ENCODE measurements around the gene TRAPPC13. TPM values are rescaled to one million over a fixed set of nuclear protein-coding genes. Genes with fewer than 3 reads are reported as not detected.
A peak's percentile ranks its signal among the peaks of the same experiment; 100 is the strongest.
"Not testable (repeated sequence)": the region's sequence is repeated elsewhere in the genome, so short reads cannot be mapped to it uniquely, and the experiment has no call there.

TRAPPC13 gene, protein sequence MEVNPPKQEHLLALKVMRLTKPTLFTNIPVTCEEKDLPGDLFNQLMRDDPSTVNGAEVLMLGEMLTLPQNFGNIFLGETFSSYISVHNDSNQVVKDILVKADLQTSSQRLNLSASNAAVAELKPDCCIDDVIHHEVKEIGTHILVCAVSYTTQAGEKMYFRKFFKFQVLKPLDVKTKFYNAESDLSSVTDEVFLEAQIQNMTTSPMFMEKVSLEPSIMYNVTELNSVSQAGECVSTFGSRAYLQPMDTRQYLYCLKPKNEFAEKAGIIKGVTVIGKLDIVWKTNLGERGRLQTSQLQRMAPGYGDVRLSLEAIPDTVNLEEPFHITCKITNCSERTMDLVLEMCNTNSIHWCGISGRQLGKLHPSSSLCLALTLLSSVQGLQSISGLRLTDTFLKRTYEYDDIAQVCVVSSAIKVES
- 20.3 TPM for total RNA-seq (ENCODE audit: unreplicated experiment)
- long read RNA-seq, partial matches to known transcripts, result 0 of 8 reads
- long read RNA-seq, other reads (novel, unspliced or antisense), result 1 of 8 reads

DNA sequence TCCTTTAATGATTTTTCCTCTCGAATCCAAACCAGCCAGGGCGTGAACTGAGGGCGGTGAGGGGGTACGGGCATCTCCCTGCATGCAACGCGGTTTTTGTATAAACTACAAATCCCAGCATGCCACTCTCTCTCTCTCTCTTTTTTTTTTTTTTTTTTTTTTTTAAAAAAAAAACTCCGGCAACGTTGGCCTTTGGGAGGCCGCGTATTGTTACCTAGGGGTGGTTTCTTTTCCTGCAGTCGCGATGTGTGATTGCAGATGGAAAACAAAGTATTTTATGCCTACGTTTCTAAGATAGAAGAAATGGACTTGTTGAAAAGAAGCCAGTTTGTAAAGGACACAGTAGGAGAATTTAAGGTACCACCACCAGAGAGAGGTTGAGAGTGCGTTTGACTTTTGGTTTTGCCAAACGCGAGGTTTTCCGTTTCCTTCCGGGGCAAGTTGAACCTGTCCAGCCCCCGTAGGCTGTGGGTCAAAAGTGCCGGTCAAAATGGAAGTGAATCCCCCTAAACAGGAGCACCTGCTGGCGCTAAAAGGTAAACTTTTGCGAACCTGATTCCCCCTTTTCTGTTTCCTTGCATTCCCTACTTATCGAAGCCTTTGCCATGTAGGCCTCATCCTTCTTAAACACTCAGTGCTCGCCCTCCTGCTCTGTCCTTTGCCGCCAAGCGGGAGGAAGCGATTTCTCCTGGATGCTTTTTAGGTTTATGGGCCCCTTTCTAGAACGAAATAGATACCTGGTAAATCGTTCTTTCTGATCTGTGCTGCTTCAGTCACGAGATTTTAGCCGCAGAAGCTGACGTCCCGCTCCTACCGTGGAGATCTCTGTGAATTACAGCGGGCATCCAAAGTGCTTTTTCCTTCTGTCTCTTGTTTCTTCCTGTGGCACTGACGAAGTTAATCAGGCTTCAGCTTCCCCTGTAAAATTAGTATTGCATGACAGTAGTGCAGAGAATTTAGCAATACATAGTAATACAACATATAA, at the start of gene TRAPPC13, which contains the start of gene SHLD3:
Gene TRAPPC13, plus strand, starts transcription at position 457 of the 985 bp plus-strand sequence. Its CDS starts 34 bp downstream, at position 491.
Gene SHLD3, plus strand, starts transcription at position 457 of the 985 bp plus-strand sequence. CDS start 4,561 bp downstream, outside the sequence.
- peaks cover 5% of the 10 kb centered on the region for H3K27me3 Mint-ChIP-seq (ENCODE audit: unreplicated experiment)
- no peaks in the 10 kb centered on the region for H3K9me3 Mint-ChIP-seq (ENCODE audit: unreplicated experiment)
- H3K27ac Mint-ChIP-seq (ENCODE audit: unreplicated experiment), result peak within 1 kb of the TSS; percentile 97
- peak; percentile 66 for DNase-seq (ENCODE audit: low spot score)
- peak within 1 kb of the TSS; percentile 97 for H3K4me3 Mint-ChIP-seq (ENCODE audit: unreplicated experiment)
- TF ChIP-seq, protein P1, sequence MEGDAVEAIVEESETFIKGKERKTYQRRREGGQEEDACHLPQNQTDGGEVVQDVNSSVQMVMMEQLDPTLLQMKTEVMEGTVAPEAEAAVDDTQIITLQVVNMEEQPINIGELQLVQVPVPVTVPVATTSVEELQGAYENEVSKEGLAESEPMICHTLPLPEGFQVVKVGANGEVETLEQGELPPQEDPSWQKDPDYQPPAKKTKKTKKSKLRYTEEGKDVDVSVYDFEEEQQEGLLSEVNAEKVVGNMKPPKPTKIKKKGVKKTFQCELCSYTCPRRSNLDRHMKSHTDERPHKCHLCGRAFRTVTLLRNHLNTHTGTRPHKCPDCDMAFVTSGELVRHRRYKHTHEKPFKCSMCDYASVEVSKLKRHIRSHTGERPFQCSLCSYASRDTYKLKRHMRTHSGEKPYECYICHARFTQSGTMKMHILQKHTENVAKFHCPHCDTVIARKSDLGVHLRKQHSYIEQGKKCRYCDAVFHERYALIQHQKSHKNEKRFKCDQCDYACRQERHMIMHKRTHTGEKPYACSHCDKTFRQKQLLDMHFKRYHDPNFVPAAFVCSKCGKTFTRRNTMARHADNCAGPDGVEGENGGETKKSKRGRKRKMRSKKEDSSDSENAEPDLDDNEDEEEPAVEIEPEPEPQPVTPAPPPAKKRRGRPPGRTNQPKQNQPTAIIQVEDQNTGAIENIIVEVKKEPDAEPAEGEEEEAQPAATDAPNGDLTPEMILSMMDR (IDR thresholded peaks at IDR 0.05; ENCODE audit: unreplicated experiment), result no peak
- H3K36me3 Mint-ChIP-seq (ENCODE audit: low read depth, unreplicated experiment), result no peaks in the 10 kb centered on the region
- peaks cover 16% of the 10 kb centered on the region for H3K4me1 Mint-ChIP-seq (ENCODE audit: unreplicated experiment)

DNA sequence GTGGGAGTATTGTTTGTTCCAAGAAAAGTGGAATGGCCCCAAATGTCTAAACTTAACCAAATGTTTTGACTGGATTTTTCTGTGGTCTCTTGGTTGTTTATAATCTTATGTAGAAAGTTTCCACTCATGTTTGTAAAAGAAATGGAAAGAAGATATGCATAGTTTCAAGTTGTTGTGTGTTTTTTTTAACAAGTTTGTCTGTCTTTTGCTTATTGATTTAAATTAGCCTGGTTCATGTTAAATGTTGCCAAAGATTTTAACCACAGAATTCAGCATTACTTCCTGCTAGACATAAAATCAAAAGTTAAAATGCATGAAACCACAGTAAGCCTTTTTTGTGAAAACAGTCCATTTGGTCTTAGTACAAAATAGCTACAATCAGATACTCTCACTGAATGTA, 47.7 kb upstream of the TRAPPC13 start:
- Mint-ChIP-seq H3K4me1 (ENCODE audit: unreplicated experiment) (no peaks in the 10 kb centered on the region), H3K4me3 (ENCODE audit: unreplicated experiment) (no peak overlapping the region), H3K27me3 (ENCODE audit: unreplicated experiment) (no peaks in the 10 kb centered on the region), H3K9me3 (ENCODE audit: unreplicated experiment) (no peaks in the 10 kb centered on the region), H3K36me3 (ENCODE audit: low read depth, unreplicated experiment) (peaks cover 21% of the 10 kb centered on the region), H3K27ac (ENCODE audit: unreplicated experiment) (no peak overlapping the region)
- TF ChIP-seq, protein P1 (IDR thresholded peaks at IDR 0.05; ENCODE audit: unreplicated experiment), result no peak
- no peak for DNase-seq (ENCODE audit: low spot score)

DNA sequence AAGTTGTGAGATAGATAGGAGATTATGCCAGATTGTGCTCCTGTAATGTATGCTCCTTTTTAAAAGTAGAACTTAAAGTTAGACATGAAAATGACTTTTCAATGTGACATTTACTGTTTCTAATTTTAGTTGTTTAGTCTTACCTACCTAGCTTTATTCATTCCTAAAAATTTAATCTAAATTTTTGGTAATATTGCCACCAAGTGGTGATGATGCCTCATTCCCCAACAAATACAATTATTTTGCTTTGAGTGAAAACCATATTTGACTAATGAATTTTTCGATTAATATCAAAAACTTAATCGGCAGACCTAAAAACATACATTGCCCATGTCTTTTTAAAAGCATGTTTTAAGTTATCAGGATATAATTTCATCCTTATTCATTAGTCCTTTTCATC, 36.1 kb upstream of the TRAPPC13 start:
- Mint-ChIP-seq H3K4me1 (ENCODE audit: unreplicated experiment) (no peaks in the 10 kb centered on the region), H3K27ac (ENCODE audit: unreplicated experiment) (no peak overlapping the region), H3K4me3 (ENCODE audit: unreplicated experiment) (no peak overlapping the region), H3K27me3 (ENCODE audit: unreplicated experiment) (no peaks in the 10 kb centered on the region), H3K9me3 (ENCODE audit: unreplicated experiment) (no peaks in the 10 kb centered on the region), H3K36me3 (ENCODE audit: low read depth, unreplicated experiment) (peaks cover 24% of the 10 kb centered on the region)
- DNase-seq (ENCODE audit: low spot score), result no peak
- TF ChIP-seq, protein P1 (IDR thresholded peaks at IDR 0.05; ENCODE audit: unreplicated experiment), result no peak

DNA sequence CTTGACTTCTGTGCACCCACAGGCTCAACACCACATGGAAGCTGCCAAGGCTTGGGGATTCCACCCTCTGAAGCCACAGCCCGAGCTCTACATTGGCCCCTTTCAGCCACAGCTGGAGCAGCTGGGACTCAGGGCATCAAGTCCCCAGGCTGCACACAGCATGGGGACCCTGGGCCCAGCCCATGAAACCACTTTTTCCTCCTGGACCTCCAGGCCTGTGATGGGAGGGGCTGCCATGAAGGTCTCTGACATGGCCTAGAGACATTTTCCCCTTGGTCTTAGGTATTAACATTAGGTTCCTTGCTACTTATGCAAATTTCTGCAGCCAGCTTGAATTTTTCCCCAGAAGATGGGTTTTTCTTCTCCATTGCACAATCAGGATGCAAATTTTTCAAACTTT, 23.1 kb upstream of the TRAPPC13 start:
- Mint-ChIP-seq H3K4me3 (ENCODE audit: unreplicated experiment) (peak overlapping the region; percentile 87), H3K36me3 (ENCODE audit: low read depth, unreplicated experiment) (peaks cover 64% of the 10 kb centered on the region), H3K9me3 (ENCODE audit: unreplicated experiment) (peaks cover 16% of the 10 kb centered on the region)
- H3K27me3 Mint-ChIP-seq (ENCODE audit: unreplicated experiment); H3K4me1 Mint-ChIP-seq (ENCODE audit: unreplicated experiment); H3K27ac Mint-ChIP-seq (ENCODE audit: unreplicated experiment); DNase-seq (ENCODE audit: low spot score): not testable (repeated sequence)

DNA sequence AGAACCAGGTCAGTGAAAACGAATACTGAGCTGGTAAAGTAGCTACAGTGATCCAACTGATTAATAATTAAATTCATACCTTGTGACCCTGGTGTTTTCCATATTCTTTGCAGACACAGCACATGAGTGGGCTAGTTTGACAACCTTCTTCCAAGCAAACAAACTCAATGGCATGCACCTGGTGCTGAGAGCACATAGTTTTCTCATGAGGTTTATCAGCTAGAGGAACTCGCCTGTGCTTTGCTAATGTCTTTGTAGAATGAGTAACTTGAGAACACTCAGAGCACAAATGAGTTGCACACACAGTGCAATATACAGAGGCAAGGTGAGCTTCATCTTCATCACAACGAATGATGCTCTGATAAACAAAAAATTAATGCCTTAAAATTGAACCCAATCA, 13.3 kb upstream of the TRAPPC13 start:
- DNase-seq (ENCODE audit: low spot score), result no peak
- H3K36me3 Mint-ChIP-seq (ENCODE audit: low read depth, unreplicated experiment), result peaks cover 21% of the 10 kb centered on the region
- no peaks in the 10 kb centered on the region for H3K4me1 Mint-ChIP-seq (ENCODE audit: unreplicated experiment)
- no peak overlapping the region for H3K4me3 Mint-ChIP-seq (ENCODE audit: unreplicated experiment)
- H3K27me3 Mint-ChIP-seq (ENCODE audit: unreplicated experiment), result no peaks in the 10 kb centered on the region
- H3K27ac Mint-ChIP-seq (ENCODE audit: unreplicated experiment), result no peak overlapping the region
- TF ChIP-seq, protein P1 (IDR thresholded peaks at IDR 0.05; ENCODE audit: unreplicated experiment), result no peak
- H3K9me3 Mint-ChIP-seq (ENCODE audit: unreplicated experiment), result no peaks in the 10 kb centered on the region

All from endothelial cell (in vitro differentiated cells).